ENCODE data around the gene IQCE. TPM values are rescaled to one million over a fixed set of nuclear protein-coding genes. Genes with fewer than 3 reads are reported as not detected.

Gene IQCE
- total RNA-seq, 1 experiment from 2014 or later: 21.4 TPM

DNA sequence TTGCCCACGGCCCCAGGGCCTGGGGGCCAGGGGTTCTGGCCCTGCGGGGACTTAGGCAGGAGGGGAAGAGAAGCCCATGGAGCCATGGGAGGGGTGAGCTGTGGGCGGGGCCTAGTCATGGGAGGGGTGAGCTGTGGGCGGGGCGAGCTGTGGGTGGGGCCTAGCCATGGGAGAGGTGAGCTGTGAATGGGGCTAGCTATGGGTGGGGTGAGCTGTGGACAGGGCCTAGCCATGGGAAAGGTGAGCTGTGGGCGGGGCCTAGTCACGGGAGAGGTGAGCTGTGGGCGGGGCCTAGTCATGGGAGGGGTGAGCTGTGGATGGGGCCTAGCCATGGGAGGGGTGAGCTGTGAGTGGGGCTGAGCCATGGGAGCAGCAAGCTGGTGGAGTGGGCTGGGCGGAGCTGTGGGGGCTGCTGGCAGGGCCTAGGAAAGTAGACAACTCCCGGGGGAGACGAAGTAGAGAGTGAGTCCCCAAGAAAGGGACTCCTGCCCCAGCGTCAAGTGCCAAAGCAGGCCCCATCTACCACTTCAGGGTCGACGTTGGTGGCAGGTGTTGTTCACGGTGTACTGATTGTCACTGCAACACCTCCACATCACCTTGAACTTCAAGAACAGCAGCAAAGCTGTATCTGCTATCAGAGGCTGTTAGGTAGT is 53.8 kb downstream of the IQCE start:
- H3K9ac ChIP-seq (ENCODE audit: low read length): no peak overlapping the region
- H3K9me3 ChIP-seq (ENCODE audit: control insufficient read depth in 1 of 2, insufficient read depth in 1 of 2, low read depth in 1 of 2, low read length in 2 of 2): no peaks in the 10 kb centered on the region
- H3K4me2 ChIP-seq (ENCODE audit: low read length): no peak overlapping the region
- peak; percentile 39 for DNase-seq (ENCODE audit: low read depth, low spot score)
- CTCF ChIA-PET: no interaction called here
- no peak overlapping the region for H2AFZ ChIP-seq (ENCODE audit: low read depth, low read length, poor library complexity, severe bottlenecking)
- TF ChIP-seq REST (IDR thresholded peaks at IDR 0.05; ENCODE audit: low read depth) (no peak), POLR2AphosphoS5 (IDR thresholded peaks at IDR 0.05; ENCODE audit: low read depth, low read length) (no peak), YY1 (IDR thresholded peaks at IDR 0.05; ENCODE audit: extremely low read depth, insufficient replicate concordance, low read depth, low read length) (no peak), CEBPB (IDR thresholded peaks at IDR 0.05; ENCODE audit: low read depth) (no peak), EGR1 (IDR thresholded peaks at IDR 0.05; ENCODE audit: low read depth) (no peak), ZNF274 (IDR thresholded peaks at IDR 0.05; ENCODE audit: low read depth, low read length) (no peak), EZH2phosphoT487 (IDR thresholded peaks at IDR 0.05; ENCODE audit: borderline replicate concordance) (no peak), RAD21 (IDR thresholded peaks at IDR 0.05; ENCODE audit: low read depth) (no peak), ELF1 (IDR thresholded peaks at IDR 0.05; ENCODE audit: borderline replicate concordance, low read depth) (no peak), SRF (IDR thresholded peaks at IDR 0.05; ENCODE audit: low read depth) (no peak), SP1 (IDR thresholded peaks at IDR 0.05; ENCODE audit: low read depth) (no peak), CTCF (IDR thresholded peaks at IDR 0.05 in 2 of 3, conservative IDR thresholded peaks at IDR 0.05 in 1 of 3; ENCODE audit: borderline replicate concordance in 1 of 3, insufficient read depth in 1 of 3, low read depth in 2 of 3, low read length in 2 of 3) (no peak), JUND (IDR thresholded peaks at IDR 0.05) (no peak), ATF3 (IDR thresholded peaks at IDR 0.05) (no peak), TCF7L2 (IDR thresholded peaks at IDR 0.05; ENCODE audit: borderline replicate concordance, extremely low read depth, insufficient read depth, insufficient read length) (no peak), SIN3A (IDR thresholded peaks at IDR 0.05; ENCODE audit: low read depth) (no peak), FOSL1 (IDR thresholded peaks at IDR 0.05; ENCODE audit: low read depth) (no peak)
- TF ChIP-seq, protein P1, sequence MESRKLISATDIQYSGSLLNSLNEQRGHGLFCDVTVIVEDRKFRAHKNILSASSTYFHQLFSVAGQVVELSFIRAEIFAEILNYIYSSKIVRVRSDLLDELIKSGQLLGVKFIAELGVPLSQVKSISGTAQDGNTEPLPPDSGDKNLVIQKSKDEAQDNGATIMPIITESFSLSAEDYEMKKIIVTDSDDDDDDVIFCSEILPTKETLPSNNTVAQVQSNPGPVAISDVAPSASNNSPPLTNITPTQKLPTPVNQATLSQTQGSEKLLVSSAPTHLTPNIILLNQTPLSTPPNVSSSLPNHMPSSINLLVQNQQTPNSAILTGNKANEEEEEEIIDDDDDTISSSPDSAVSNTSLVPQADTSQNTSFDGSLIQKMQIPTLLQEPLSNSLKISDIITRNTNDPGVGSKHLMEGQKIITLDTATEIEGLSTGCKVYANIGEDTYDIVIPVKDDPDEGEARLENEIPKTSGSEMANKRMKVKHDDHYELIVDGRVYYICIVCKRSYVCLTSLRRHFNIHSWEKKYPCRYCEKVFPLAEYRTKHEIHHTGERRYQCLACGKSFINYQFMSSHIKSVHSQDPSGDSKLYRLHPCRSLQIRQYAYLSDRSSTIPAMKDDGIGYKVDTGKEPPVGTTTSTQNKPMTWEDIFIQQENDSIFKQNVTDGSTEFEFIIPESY (IDR thresholded peaks at IDR 0.05; ENCODE audit: extremely low read depth, insufficient replicate concordance, low read length): no peak
- TF ChIP-seq, protein P2, sequence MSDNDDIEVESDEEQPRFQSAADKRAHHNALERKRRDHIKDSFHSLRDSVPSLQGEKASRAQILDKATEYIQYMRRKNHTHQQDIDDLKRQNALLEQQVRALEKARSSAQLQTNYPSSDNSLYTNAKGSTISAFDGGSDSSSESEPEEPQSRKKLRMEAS (IDR thresholded peaks at IDR 0.05): no peak
- no peaks in the 10 kb centered on the region for H4K20me1 ChIP-seq (ENCODE audit: insufficient read depth)
- no TSS peak for BruUV-seq (replicated peaks)
- no peaks in the 10 kb centered on the region for H3K79me2 ChIP-seq (ENCODE audit: insufficient read depth, low read length)
- RAD21 ChIA-PET (ENCODE audit: low non-redundant PET in 1 of 2, low total read pairs in 2 of 2, uncharacterized antibody in 2 of 2, unreplicated experiment in 2 of 2): no interaction called here
- no peaks in the 10 kb centered on the region for H3K9me2 ChIP-seq (ENCODE audit: insufficient read depth)
- H3K27me3 ChIP-seq (ENCODE audit: insufficient read depth, low read length): no peaks in the 10 kb centered on the region
- intact Hi-C loops (cut with micrococcal nuclease): no loop called here
- H3K27ac ChIP-seq (ENCODE audit: low read depth, low read length): no peak overlapping the region
- ATAC-seq: peak; percentile 91
- POLR2A ChIA-PET: interaction anchor here (0.6 to 0.8 kb wide), 2 partner anchors 19 to 57 kb away, joined by 3 to 6 read pairs; no protein-coding TSS in a partner anchor
- no peaks in the 10 kb centered on the region for H3K36me3 ChIP-seq (ENCODE audit: control insufficient read depth in 1 of 2, insufficient read depth in 2 of 2, low read length in 2 of 2)
- no peak overlapping the region for H3K4me3 ChIP-seq (replicated peaks in 1 of 2; ENCODE audit: low read depth in 1 of 2, low read length in 2 of 2)
- H3K4me1 ChIP-seq (ENCODE audit: control insufficient read depth in 1 of 2, insufficient read depth in 2 of 2, low read length in 2 of 2): peaks cover 3 to 11% of the 10 kb centered on the region in 2 experiments; a peak in 3 of 4 replicates
